Kidney epithelial cell (primary cell): ENCODE results near the gene DDI1. TPM values are rescaled to one million over a fixed set of nuclear protein-coding genes. Genes with fewer than 3 reads are reported as not detected.
"Not testable (repeated sequence)": the region's sequence is repeated elsewhere in the genome, so short reads cannot be mapped to it uniquely, and the experiment has no call there.

Experiments used
- DNase-seq: peaks from one replicate; pipeline ENCODE4 v3.0.0-alpha.2; 2010; ENCODE audit warnings: low read depth
- H3K27me3 ChIP-seq: 2 replicates; pipeline ENCODE4 v1.6.0; 2011; ENCODE audit warnings: low read length; ENCODE audit not compliant: control insufficient read depth, insufficient read depth
- H3K36me3 ChIP-seq: 2 replicates; pipeline ENCODE4 v1.5.1; 2011; ENCODE audit warnings: low read length; ENCODE audit not compliant: control insufficient read depth, insufficient read depth
- H3K4me3 ChIP-seq: 2 replicates; pipeline ENCODE4 v1.5.1; 2011; ENCODE audit warnings: low read depth, mild to moderate bottlenecking, control low read depth, low read length
- CTCF ChIP-seq: IDR thresholded peaks from 2 replicates; pipeline ENCODE4 v1.5.1; 2011; ENCODE audit warnings: mild to moderate bottlenecking, moderate library complexity, low read length, control low read depth, inconsistent platforms; ENCODE audit not compliant: insufficient read depth, poor library complexity, severe bottlenecking
- total RNA-seq: library from RNA; depleted of rRNA; stranded (reverse); fragments of >200 nt; gene quantifications from 2 replicates; pipeline ENCODE4 v1.2.3, GENCODE V29; 2015

Gene DDI1
- total RNA-seq, 1 donor from 2014 or later: not detected

- no peaks in the 10 kb centered on the region for H3K27me3 ChIP-seq
- TF ChIP-seq CTCF: no peak
- DNase-seq: no peak
- no peak overlapping the region for H3K4me3 ChIP-seq
- no peaks in the 10 kb centered on the region for H3K36me3 ChIP-seq
Observed at GRCh38 chr11:104043142-104043541, 6.7 kb downstream of the DDI1 start.

- TF ChIP-seq CTCF: no peak
- Histone ChIP-seq H3K36me3 (no peaks in the 10 kb centered on the region), H3K4me3 (no peak overlapping the region), H3K27me3 (no peaks in the 10 kb centered on the region)
- no peak for DNase-seq
Observed at GRCh38 chr11:104043678-104044239, 7.3 kb downstream of the DDI1 start.

- no peak for DNase-seq
- H3K36me3 ChIP-seq: no peaks in the 10 kb centered on the region
Observed at GRCh38 chr11:104046331-104046730, 9.9 kb downstream of the DDI1 start.

GRCh38 chr11:104046858-104047257, 10.4 kb downstream of the DDI1 start:
- not testable (repeated sequence) for H3K4me3 ChIP-seq, H3K27me3 ChIP-seq, H3K36me3 ChIP-seq, DNase-seq

More at GRCh38 chr11:104046331-104046730, 9.9 kb downstream of the DDI1 start:
- H3K4me3 ChIP-seq: no peak overlapping the region
- TF ChIP-seq CTCF: no peak
- no peaks in the 10 kb centered on the region for H3K27me3 ChIP-seq

- TF ChIP-seq CTCF: no peak
- no peaks in the 10 kb centered on the region for H3K36me3 ChIP-seq
Observed at GRCh38 chr11:104049116-104049515, 12.7 kb downstream of the DDI1 start.

GRCh38 chr11:104051778-104052177, 15.3 kb downstream of the DDI1 start:
- DNase-seq: no peak
- no peaks in the 10 kb centered on the region for H3K36me3 ChIP-seq

More at GRCh38 chr11:104049116-104049515, 12.7 kb downstream of the DDI1 start:
- DNase-seq: no peak
- H3K4me3 ChIP-seq: no peak overlapping the region
- no peaks in the 10 kb centered on the region for H3K27me3 ChIP-seq

More at GRCh38 chr11:104051778-104052177, 15.3 kb downstream of the DDI1 start:
- Histone ChIP-seq H3K27me3 (no peaks in the 10 kb centered on the region), H3K4me3 (no peak overlapping the region)
- TF ChIP-seq CTCF: no peak
